ENCODE results near the gene MCM8.

Gene MCM8

DNA sequence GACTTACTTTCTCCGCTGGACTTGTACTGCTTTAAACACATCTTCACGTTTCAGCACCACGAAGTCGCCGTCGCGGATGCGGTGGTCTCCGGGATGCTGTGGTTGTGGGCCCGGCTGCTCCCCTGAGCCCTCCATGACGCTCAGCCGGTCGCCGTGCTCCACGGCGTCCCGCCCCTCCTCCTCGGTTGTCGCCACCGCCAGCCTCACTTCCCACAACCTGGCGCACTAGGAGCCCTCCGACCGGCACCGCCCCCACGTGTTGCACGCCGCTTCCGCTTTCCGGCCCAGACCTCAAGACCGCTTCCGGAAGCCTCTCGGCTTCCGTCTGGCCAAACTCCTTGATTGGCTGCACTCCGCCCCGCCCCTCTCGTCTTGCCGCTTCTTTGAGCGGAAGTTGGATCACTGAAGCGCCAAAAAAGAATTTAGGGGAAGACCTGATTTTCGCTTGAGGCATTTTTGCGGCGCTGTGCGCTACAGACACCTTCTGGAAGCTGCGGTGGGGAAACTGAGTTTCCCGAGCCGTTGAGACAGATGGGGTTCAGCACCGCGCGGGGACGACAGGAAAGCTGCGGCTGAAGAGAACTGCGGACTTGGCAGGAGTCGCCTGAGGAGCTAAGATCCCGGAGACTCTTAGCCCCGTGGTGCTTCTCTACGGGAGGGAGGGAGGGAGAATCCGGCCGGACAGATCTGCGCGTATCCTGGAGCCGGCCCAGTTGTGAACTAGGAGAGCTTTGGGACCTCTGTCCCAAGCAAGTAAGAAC, at the start of gene MCM8, which contains the start of gene TRMT6:
MCM8 (plus strand) TSS at position 382 of the 761 bp plus-strand sequence. CDS start 1,364 bp downstream, outside the sequence.
TRMT6 (minus strand) TSS at position 263 of the 761 bp plus-strand sequence; CDS start at position 135, 128 bp downstream.
- peak; percentile 91 to 95 (median 94) for DNase-seq

DNA sequence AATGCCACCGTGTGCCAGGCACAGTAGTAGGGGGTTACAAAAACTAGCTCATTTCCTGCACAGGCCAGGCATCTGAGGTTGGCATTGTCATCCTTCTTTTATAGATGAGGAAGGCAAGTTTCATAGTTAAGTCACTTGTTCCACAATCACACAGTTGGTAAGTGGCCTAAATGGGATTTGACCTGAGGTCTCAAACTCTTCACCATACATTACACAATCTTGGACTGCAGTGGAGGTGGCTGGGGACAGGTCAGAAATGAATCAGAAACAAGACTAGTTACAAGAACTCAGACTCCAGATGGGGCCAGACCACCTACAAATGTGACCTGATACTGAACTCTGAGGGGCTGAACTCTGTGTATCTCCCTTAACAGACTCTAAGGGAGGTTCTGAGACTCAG, 49.5 kb upstream of the MCM8 start:
- DNase-seq = no peak

GRCh38 chr20:5908981-5909380, 41.5 kb upstream of the MCM8 start:
- DNase-seq = no peak

GRCh38 chr20:5910186-5910585, 40.3 kb upstream of the MCM8 start:
- DNase-seq = no peak

DNA sequence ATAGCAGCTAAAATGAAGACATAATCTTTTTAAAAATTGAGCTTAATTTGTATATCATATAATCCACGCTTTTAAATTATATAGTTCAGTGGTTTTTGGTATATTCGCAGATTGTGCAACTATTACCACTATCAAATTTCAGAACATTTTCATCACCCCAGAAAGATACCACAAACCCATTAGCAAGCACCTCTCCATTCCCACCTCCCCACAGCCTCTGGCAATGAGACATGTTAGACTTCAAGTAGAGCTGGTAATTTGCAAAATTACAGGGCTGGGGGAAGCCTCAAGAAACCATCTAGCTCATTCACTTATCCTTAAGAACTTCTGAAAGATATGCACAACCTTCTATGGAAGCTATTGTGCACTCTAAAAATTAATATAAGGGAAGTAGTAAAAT, 37.3 kb upstream of the MCM8 start:
- no peak for DNase-seq

DNA sequence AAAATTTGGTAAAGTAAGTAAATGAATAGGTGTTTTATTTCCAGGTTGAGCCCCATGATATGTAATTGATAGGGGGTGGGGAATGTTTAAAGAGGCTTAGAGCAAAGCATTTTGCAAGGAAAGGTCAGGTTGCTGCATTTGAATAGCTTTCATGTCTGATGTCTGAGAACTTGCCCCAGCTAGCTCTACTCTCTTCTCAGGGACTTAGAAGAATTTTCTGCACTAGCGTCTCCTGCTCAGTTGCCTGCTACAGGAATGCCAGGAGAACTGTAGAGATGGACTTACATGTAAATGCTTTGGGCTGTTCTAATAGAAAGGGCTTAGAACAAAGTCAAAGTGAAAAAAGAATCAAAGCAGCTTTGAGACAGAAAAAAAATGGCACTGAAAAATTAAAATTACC, 35.6 kb upstream of the MCM8 start:
- no peak for DNase-seq

GRCh38 chr20:5918856-5919625, 31.4 kb upstream of the MCM8 start:
- no peak for DNase-seq

GRCh38 chr20:5919626-5920544, 30.6 kb upstream of the MCM8 start:
- no peak for DNase-seq

DNA sequence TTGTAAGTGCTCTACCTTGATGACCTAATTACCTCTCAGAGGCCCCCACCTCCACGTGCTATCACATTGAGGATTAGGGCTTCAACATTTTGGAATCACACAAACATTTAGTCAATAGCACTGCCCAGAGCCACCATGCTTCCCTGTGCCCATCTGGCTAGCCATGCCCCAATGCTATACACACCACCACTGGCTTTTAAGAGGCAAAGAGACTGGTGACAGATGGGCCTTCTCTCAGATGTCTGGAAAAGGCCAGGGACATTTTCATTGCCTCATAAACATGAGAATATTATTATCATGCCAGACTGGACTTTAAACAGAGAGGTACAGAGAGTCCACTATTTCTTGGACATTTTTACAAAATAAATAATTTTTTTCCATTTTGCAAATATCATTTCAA, 29.9 kb upstream of the MCM8 start:
- DNase-seq = no peak

GRCh38 chr20:5923493-5923892, 27.0 kb upstream of the MCM8 start:
- DNase-seq = no peak

- DNase-seq = no peak
These were observed 24.9 kb upstream of the MCM8 start for GRCh38 chr20:5925551-5925950.

DNA sequence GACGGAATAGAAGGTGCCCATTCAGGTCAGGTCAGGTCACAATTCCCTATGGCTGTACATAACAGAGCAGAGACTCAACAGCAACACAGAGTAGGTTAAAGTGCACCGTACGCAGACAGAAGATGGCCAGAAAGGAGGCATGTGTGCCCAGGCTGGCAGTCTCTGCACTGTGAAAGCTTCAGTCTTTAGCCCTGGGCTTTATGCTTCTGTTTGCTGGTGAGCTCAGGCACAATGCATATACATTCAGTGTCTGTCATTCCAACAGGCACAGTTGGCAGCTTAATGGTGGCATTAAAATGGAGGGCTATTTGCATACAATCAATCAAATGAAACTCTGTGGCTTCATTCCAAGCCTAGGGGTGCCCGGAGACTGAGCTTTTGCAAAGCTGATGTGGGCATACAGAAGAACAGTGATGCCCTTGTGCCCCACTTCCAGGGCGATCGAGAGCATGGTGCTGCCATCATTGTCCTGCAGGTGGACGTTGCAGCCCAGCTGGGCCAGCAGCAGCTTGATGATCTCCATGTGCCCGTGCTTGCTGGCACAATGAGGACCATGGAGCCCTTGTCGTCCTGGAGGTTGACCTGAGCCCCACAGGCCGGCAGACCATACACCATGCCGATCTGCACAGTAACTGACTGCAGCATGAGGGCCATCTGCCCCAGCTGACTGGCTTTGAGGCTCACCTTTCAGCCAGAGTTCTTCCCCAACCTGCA, 22.5 kb upstream of the MCM8 start:
- DNase-seq = no peak

DNA sequence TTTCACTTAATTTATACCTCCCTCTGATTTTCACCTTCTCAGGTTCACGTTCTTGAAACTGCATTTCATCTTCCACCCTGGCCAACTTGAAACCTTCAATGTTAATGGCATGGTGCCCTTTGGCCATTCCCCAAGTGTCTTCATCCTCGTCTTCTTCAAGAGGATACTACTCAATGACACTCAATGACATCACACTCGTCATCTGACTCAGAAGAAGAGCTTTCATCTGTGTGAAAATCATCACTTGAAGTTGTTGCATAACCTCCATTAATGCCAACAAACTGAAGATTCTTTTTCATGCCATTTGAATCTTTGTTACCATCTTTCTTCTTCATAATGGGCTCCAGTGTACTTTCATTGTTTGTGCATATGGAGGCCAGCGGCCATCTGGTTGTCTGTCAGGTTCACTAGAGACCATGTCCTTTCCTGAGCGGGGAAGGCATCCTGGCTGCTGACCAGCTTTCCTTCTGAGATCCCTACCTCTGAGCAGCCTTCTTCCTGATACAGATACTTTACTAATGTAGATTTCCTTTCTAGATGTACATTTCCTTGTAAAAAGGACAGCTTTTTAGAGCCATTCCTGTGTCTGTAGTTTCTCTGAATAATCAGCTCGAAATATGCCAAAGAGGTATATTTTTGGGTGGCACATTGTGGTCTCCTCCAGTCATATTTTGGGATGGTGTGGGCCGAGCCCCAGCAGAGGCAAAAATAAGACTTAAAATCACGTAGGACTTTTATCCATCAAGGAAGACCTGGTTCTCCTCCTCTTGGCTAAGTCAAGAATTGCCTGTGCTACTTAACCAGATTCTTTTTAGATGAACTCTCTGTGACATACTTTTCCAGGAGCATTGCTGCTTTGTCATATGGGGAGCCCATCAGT, 21.4 kb upstream of the MCM8 start:
- DNase-seq = no peak

GRCh38 chr20:5931411-5931810, 19.0 kb upstream of the MCM8 start:
- DNase-seq = no peak

DNA sequence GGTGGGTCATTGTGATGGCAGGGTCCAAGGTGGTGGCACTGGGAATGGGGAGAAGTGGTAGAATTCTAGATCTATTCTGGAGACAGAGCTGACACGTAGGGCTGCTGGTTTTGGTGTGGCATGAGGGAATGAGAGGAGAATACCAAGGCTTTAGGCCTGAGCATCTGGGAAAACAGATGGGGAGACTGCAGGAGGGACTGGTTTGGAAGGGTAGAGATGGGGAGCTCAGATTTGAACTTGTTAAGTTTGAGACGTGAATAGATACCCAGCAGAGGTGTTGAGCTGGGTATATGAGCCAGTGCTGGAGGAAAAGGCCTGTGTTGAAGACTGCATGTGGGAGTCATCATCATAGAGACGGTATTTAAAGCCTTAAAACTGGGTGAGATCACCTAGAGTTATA, 17.7 kb upstream of the MCM8 start:
- DNase-seq = no peak

DNA sequence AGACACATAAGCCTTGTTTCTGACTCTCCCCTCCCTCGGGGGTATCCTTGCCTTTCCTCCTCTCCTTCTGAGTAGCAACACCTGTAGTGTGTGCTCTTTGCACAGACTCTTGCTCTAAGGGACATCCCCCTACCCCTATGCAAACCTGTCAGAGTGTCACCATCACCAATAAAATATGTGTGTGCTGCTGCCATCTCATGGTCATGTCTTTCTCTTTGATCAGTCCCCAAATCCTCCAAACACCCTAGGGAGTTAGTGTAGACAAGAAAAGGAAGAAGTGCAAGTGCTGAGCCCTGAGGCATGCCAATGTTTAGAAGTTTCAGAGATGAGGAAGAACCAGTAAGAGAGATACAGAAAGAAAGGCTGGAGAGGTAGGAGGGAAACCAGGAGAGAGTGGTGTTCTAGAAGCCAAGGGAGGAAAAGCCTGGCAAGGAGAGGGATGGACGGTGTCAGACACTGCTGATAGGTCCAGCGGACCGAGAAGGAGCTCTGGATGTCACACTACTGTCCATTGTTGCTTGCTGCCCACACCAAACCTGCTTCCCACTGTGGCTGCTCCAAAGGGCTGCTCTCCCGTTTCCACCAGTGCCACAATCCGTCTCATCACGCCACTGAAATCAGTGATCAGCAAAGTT, 16.5 kb upstream of the MCM8 start:
- DNase-seq = no peak

DNA sequence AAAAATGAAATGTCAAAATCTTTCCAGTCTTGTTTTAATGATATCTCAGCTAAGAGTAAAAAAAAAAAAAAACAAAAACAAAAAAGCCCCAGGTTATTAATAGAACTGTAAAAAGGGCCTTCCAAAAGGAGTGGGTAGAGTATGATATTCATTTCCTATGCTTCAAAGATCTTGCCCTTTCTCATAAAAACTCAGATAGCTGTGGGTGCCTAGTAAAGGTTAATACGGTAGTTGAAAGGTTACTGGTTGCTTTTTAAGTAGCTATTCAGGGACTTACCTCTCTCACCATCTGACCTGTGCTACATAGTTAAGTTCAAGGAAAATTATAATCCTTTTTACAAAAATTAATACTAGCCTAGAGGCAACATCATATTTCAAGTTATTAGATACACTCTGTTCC, 15.1 kb upstream of the MCM8 start:
- no peak for DNase-seq

DNA sequence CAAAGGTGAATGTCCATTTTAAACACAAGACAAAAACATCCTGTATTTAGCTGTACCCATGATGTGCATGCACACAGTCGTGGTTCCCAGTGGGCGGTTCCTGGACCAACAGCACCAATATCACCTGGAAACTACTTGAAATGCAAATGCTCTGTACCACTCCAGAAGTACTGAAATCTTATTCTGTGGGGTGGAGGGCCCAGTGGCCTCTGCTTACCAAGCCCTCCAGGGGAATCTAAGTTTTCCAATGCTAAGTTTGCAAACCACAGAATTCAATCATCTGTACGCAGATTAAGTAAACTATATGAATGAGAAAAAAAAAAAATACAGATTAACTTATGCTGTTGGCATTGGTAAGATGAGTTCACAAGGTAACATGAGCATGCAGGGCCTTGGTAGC, 14.2 kb upstream of the MCM8 start:
- no peak for DNase-seq

DNA sequence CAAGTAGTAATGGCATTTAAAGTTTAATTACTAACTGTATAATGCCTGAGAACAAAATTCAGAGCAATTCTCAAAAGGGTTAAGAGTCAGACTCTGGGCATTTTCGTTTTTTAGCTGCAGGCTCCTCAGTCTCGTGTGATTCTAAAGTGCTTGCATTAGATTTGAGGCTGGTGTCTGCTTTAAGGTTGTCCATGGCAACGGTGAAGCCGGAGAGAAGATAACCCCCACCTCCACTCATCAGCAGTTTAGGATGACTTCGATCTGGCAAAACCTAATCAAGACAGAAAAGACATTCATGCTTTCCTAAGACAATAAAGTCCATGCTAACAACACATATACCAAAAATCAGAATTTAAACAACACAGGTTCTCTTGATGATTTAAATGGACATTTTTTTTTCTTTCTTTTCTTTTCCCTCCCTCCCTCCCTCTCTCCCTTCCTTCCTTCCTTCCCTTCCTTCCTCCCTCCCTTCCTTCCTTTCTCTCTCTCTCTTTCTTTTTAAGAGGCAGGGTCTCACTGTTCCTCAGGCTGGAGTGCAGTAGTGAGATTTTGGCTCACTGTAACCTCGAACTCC, 11.9 kb upstream of the MCM8 start:
- no peak for DNase-seq

DNA sequence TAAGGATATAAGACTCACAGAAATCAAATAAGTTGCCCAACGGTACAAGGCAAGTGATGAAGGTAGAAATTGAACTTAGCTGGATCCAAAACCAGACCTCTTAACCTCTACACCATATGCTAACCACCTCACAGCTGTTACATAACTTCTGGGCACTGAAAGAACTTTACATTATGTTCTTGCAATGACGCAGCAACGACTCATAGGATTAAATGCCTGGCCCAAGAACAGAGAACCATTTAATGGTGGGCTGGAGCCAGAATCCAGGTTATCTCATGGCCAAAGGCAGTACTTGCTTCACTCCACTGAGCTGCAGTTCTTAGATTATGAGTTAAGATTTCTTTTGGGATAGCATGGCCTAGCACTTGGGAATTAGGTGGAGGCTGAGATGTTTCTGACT, 4.5 kb upstream of the MCM8 start:
- DNase-seq = no peak

GRCh38 chr20:5947276-5947675, 3.2 kb upstream of the MCM8 start:
- no peak for DNase-seq
